GM12864 (cell line): ENCODE measurements around the gene ZSCAN12.
"Not testable (repeated sequence)": the region's sequence is repeated elsewhere in the genome, so short reads cannot be mapped to it uniquely, and the experiment has no call there.

ENCODE experiments used
- DNase-seq: peaks from one replicate; pipeline ENCODE4 v3.0.0-alpha.2; 2011; ENCODE audit warnings: low read depth
- H3K4me3 ChIP-seq: 2 replicates; pipeline ENCODE4 v1.5.1; 2011; ENCODE audit warnings: mild to moderate bottlenecking, low read depth, low read length, control low read depth
- CTCF ChIP-seq: IDR thresholded peaks from 2 replicates; pipeline ENCODE4 v1.5.1; 2011; ENCODE audit warnings: low read depth, mild to moderate bottlenecking, moderate library complexity, low read length, control low read depth, inconsistent platforms; ENCODE audit errors: missing control alignments

ZSCAN12 gene

GRCh38 chr6:28360961-28361360 is 38.6 kb downstream of the ZSCAN12 start:
- no peak for DNase-seq
- TF ChIP-seq CTCF, result no peak
- H3K4me3 ChIP-seq, result no peak overlapping the region

- not testable (repeated sequence) for DNase-seq, H3K4me3 ChIP-seq
Observed at GRCh38 chr6:28359562-28359961, 40.0 kb downstream of the ZSCAN12 start.

- no peak overlapping the region for H3K4me3 ChIP-seq
- DNase-seq, result no peak
- no peak for TF ChIP-seq CTCF
Observed at GRCh38 chr6:28357036-28357435, 42.5 kb downstream of the ZSCAN12 start.

- H3K4me3 ChIP-seq, result no peak overlapping the region
- TF ChIP-seq CTCF, result no peak
- DNase-seq, result no peak
Observed at GRCh38 chr6:28356666-28357020, 42.9 kb downstream of the ZSCAN12 start.

- peak; percentile 73 for TF ChIP-seq CTCF
- H3K4me3 ChIP-seq, result peak overlapping the region; percentile 55
- DNase-seq, result no peak
Observed at GRCh38 chr6:28355743-28356665, 43.5 kb downstream of the ZSCAN12 start.

- DNase-seq, result no peak
- no peak for TF ChIP-seq CTCF
- H3K4me3 ChIP-seq, result no peak overlapping the region
Observed at GRCh38 chr6:28354688-28355554, 44.6 kb downstream of the ZSCAN12 start.

- H3K4me3 ChIP-seq, result no peak overlapping the region
- DNase-seq, result no peak
- no peak for TF ChIP-seq CTCF
Observed at GRCh38 chr6:28353981-28354676, 45.4 kb downstream of the ZSCAN12 start.
